Type B pancreatic cell (in vitro differentiated cells): Measurements from ENCODE around the gene ANKRD11. TPM values are rescaled to one million over a fixed set of nuclear protein-coding genes. Genes with fewer than 3 reads are reported as not detected.
"Not testable (repeated sequence)": the region's sequence is repeated elsewhere in the genome, so short reads cannot be mapped to it uniquely, and the experiment has no call there.

Experiments used
- DNase-seq: peaks from one replicate; pipeline ENCODE4 v3.0.0; 2021; ENCODE audit warnings: mixed read lengths; ENCODE audit not compliant: unreplicated experiment; ENCODE audit errors: extremely low spot score
- H3K27ac Mint-ChIP-seq: 2 replicates; pipeline ENCODE4 v1.8.0; 2021; ENCODE audit warnings: mild to moderate bottlenecking, mixed read lengths
- H3K27me3 Mint-ChIP-seq: 2 replicates; pipeline ENCODE4 v1.8.0; 2021; ENCODE audit warnings: mixed read lengths
- H3K36me3 Mint-ChIP-seq: 2 replicates; pipeline ENCODE4 v1.8.0; 2021; ENCODE audit warnings: mixed read lengths
- H3K4me1 Mint-ChIP-seq: one replicate; pipeline ENCODE4 v1.8.0; 2021; ENCODE audit warnings: mixed read lengths; ENCODE audit not compliant: unreplicated experiment
- H3K4me3 Mint-ChIP-seq: 2 replicates; pipeline ENCODE4 v1.8.0; 2021; ENCODE audit warnings: mild to moderate bottlenecking, mixed read lengths
- H3K9me3 Mint-ChIP-seq: 2 replicates; pipeline ENCODE4 v1.8.0; 2021; ENCODE audit warnings: mixed read lengths
- CTCF ChIP-seq: fragments of 200-600 bp; sonication (generic); conservative IDR thresholded peaks from 2 replicates; pipeline ENCODE4 v1.5.0; 2021; ENCODE audit warnings: antibody characterized with exemption, mild to moderate bottlenecking
- total RNA-seq: library from RNA; stranded (reverse); gene quantifications from 2 replicates; pipeline ENCODE4 v1.2.1, GENCODE V29; 2021; ENCODE audit warnings: low replicate concordance

The ANKRD11 gene
- total RNA-seq, 1 donor from 2014 or later = 153 TPM

GRCh38 chr16:89437991-89438390 lies 52.4 kb downstream of the ANKRD11 start:
- TF ChIP-seq CTCF = no peak
- peak overlapping the region; percentile 73 for H3K27ac Mint-ChIP-seq
- H3K36me3 Mint-ChIP-seq = peaks cover 17% of the 10 kb centered on the region
- no peak for DNase-seq
- no peaks in the 10 kb centered on the region for H3K9me3 Mint-ChIP-seq
- peaks cover 64% of the 10 kb centered on the region for H3K4me1 Mint-ChIP-seq
- H3K27me3 Mint-ChIP-seq = no peaks in the 10 kb centered on the region
- H3K4me3 Mint-ChIP-seq = no peak overlapping the region

GRCh38 chr16:89437251-89437987 lies 52.9 kb downstream of the ANKRD11 start:
- no peak for TF ChIP-seq CTCF
- Mint-ChIP-seq H3K4me3 (peak overlapping the region; percentile 58), H3K36me3 (peaks cover 17% of the 10 kb centered on the region), H3K27me3 (no peaks in the 10 kb centered on the region), H3K9me3 (no peaks in the 10 kb centered on the region), H3K27ac (peak overlapping the region; percentile 73), H3K4me1 (peaks cover 58% of the 10 kb centered on the region)
- DNase-seq = no peak

GRCh38 chr16:89436366-89436765 lies 54.0 kb downstream of the ANKRD11 start:
- H3K9me3 Mint-ChIP-seq = no peaks in the 10 kb centered on the region
- no peak overlapping the region for H3K27ac Mint-ChIP-seq
- H3K36me3 Mint-ChIP-seq = peaks cover 17% of the 10 kb centered on the region
- no peak for TF ChIP-seq CTCF
- DNase-seq = no peak
- peaks cover 50% of the 10 kb centered on the region for H3K4me1 Mint-ChIP-seq
- no peaks in the 10 kb centered on the region for H3K27me3 Mint-ChIP-seq
- no peak overlapping the region for H3K4me3 Mint-ChIP-seq

GRCh38 chr16:89435059-89435458 lies 55.3 kb downstream of the ANKRD11 start:
- DNase-seq, H3K4me3 Mint-ChIP-seq, H3K27me3 Mint-ChIP-seq, H3K9me3 Mint-ChIP-seq: not testable (repeated sequence)
- Mint-ChIP-seq H3K36me3 (peaks cover 22% of the 10 kb centered on the region), H3K4me1 (peaks cover 43% of the 10 kb centered on the region), H3K27ac (peak overlapping the region; percentile 69)

- no peak overlapping the region for H3K4me3 Mint-ChIP-seq
- no peak overlapping the region for H3K27ac Mint-ChIP-seq
- no peak for DNase-seq
- H3K4me1 Mint-ChIP-seq = peaks cover 37% of the 10 kb centered on the region
- no peaks in the 10 kb centered on the region for H3K9me3 Mint-ChIP-seq
- no peaks in the 10 kb centered on the region for H3K27me3 Mint-ChIP-seq
- peaks cover 22% of the 10 kb centered on the region for H3K36me3 Mint-ChIP-seq
- TF ChIP-seq CTCF = no peak
Observed at GRCh38 chr16:89434490-89434889, 55.9 kb downstream of the ANKRD11 start.

- not testable (repeated sequence) for H3K27me3 Mint-ChIP-seq, H3K27ac Mint-ChIP-seq, H3K4me3 Mint-ChIP-seq, DNase-seq, H3K9me3 Mint-ChIP-seq
- Mint-ChIP-seq H3K4me1 (peaks cover 32% of the 10 kb centered on the region), H3K36me3 (peaks cover 22% of the 10 kb centered on the region)
Observed at GRCh38 chr16:89433363-89433984, 56.9 kb downstream of the ANKRD11 start.
